K562 (cell line): ENCODE measurements around the gene CTIF. TPM values are rescaled to one million over a fixed set of nuclear protein-coding genes. Genes with fewer than 3 reads are reported as not detected.

ENCODE experiments used
- ATAC-seq: fragments of 200-7000 bp; cut with Tn5 transposase; 3 replicates; pipeline ENCODE4 v1.9.1; 2020; ENCODE audit warnings: moderate library complexity
- BruUV-seq: library from RNA; stranded (reverse); fragments of 400-500 nt; replicated peaks from 2 replicates; lab custom pipeline; 2021; lab: Mats Ljungman, UMichigan
- CTCF ChIA-PET: fragments of 300-600 bp; formaldehyde crosslinking; extraction: SDS; loops from one replicate; lab custom pipeline; 2021; ENCODE audit warnings: low intra/inter-chr PET ratio; lab: Yijun Ruan, JAX
- POLR2A ChIA-PET: fragments of 300-600, 350-650 bp; sonication (Branson Sonifier 250); formaldehyde crosslinking; extraction: SDS; loops from one replicate; lab custom pipeline; 2021; ENCODE audit warnings: antibody characterized with exemption, inconsistent platforms; lab: Yijun Ruan, JAX
- DNase-seq, 4 experiments: peaks; one replicate each; pipeline versions ENCODE4 v3.0.0 to v3.0.0-alpha.2; 2011 to 2018; ENCODE audit warnings: low spot score in 3 of 4, mixed read lengths in 3 of 4; ENCODE audit errors: extremely low read depth in 1 of 4
- FAIRE-seq: peaks from 2 replicates; lab custom pipeline; 2011; peaks lifted over from hg19 to GRCh38; lab: Jason Lieb, UNC
- H2AFZ ChIP-seq: 2 replicates; pipeline ENCODE4 v1.6.0; 2011; ENCODE audit warnings: low read depth, low read length, control low read depth, inconsistent platforms
- H3K27ac ChIP-seq: fragments of 200-600 bp; 3 replicates; pipeline ENCODE4 v1.8.0; 2011; ENCODE audit warnings: low read depth, mild to moderate bottlenecking, control low read depth, inconsistent platforms, low read length, moderate library complexity, mixed read lengths; ENCODE audit errors: extremely low read depth
- H3K27me3 ChIP-seq, 2 experiments: fragments of 300-600 bp in 1 of 2; 2 replicates in 1 of 2; 3 replicates in 1 of 2; pipeline versions ENCODE4 v1.6.0 to v1.8.0; 2011; ENCODE audit warnings: inconsistent platforms in 2 of 2, low read length in 2 of 2, mild to moderate bottlenecking in 1 of 2, mixed read lengths in 1 of 2, moderate library complexity in 1 of 2; ENCODE audit not compliant: control insufficient read depth in 2 of 2, insufficient read depth in 2 of 2
- H3K36me3 ChIP-seq: fragments of 300-600 bp; 3 replicates; pipeline ENCODE4 v1.8.0; 2011; ENCODE audit warnings: mild to moderate bottlenecking, low read length, inconsistent platforms; ENCODE audit not compliant: control insufficient read depth, insufficient read depth
- H3K4me1 ChIP-seq, 2 experiments: fragments of 200-600 bp in 1 of 2; replicated peaks in 1 of 2; 2 replicates in 1 of 2; 3 replicates in 1 of 2; pipeline versions ENCODE4 v1.5.1 to v1.8.0; 2011; ENCODE audit warnings: inconsistent platforms in 2 of 2, low read length in 2 of 2, mild to moderate bottlenecking in 1 of 2, mixed read lengths in 1 of 2, moderate library complexity in 1 of 2; ENCODE audit not compliant: control insufficient read depth in 2 of 2, insufficient read depth in 2 of 2
- H3K4me2 ChIP-seq: 2 replicates; pipeline ENCODE4 v1.6.1; 2011; ENCODE audit warnings: low read length, control low read depth, inconsistent platforms, mixed read lengths; ENCODE audit not compliant: insufficient read depth
- H3K4me3 ChIP-seq: fragments of 200-600 bp; sonication (generic), shearing (Covaris generic); 2 replicates; pipeline ENCODE4 v1.5.1; 2016; ENCODE audit warnings: control low read depth, inconsistent platforms
- H3K79me2 ChIP-seq: fragments of 200-600 bp; 3 replicates; pipeline ENCODE4 v1.8.0; 2011; ENCODE audit warnings: low read length, inconsistent platforms; ENCODE audit not compliant: control insufficient read depth, insufficient read depth
- H3K9ac ChIP-seq, 2 experiments: 2 replicates each; pipeline versions ENCODE4 v1.6.0 to v1.6.1; 2011; ENCODE audit warnings: low read depth in 2 of 2, low read length in 2 of 2, control low read depth in 1 of 2, inconsistent platforms in 1 of 2, mild to moderate bottlenecking in 1 of 2, mixed read lengths in 1 of 2; ENCODE audit not compliant: insufficient read depth in 1 of 2
- H3K9me1 ChIP-seq: one replicate; pipeline ENCODE4 v1.6.0; 2011; ENCODE audit warnings: inconsistent platforms, mild to moderate bottlenecking, low read length, moderate library complexity; ENCODE audit not compliant: control insufficient read depth, insufficient read depth
- H3K9me3 ChIP-seq: replicated peaks from 2 replicates; pipeline ENCODE4 v1.5.1; 2011; ENCODE audit warnings: low read depth, low read length, inconsistent platforms; ENCODE audit not compliant: control insufficient read depth, insufficient read depth
- H4K20me1 ChIP-seq: replicated peaks from 2 replicates; pipeline ENCODE4 v1.6.1; 2011; ENCODE audit warnings: low read length, inconsistent platforms, mixed read lengths; ENCODE audit not compliant: control insufficient read depth, insufficient read depth
- CHD4 ChIP-seq: fragments of 200-600 bp; sonication (generic); IDR thresholded peaks from 3 replicates; pipeline ENCODE4 v1.6.1; 2012; ENCODE audit warnings: low read depth, mild to moderate bottlenecking, mixed read lengths, low read length, inconsistent platforms; ENCODE audit not compliant: insufficient read depth, insufficient replicate concordance, poor library complexity, severe bottlenecking
- MTA2 ChIP-seq: fragments of 450-650 bp; IDR thresholded peaks from 2 replicates; pipeline ENCODE4 v1.6.1; 2016; ENCODE audit warnings: low read depth
- NFE2 ChIP-seq: IDR thresholded peaks from 2 replicates; pipeline ENCODE4 v1.6.1; 2014; ENCODE audit warnings: antibody characterized with exemption, low read depth
- NR2C2 ChIP-seq, 2 experiments: fragments of 200-800 bp in 1 of 2; sonication (Bioruptor generic) in 1 of 2; sonication (generic) in 1 of 2; formaldehyde crosslinking in 1 of 2; IDR thresholded peaks; 2 replicates each; pipeline versions ENCODE4 v1.6.1 to v1.8.0; 2016 to 2022; ENCODE audit warnings: mild to moderate bottlenecking in 1 of 2, missing compliant biosample characterization in 1 of 2, missing genetic modification characterization in 1 of 2, missing genetic modification reagents in 1 of 2
- RFX7 ChIP-seq: fragments of 250-450 bp; sonication (Bioruptor Pico); IDR thresholded peaks from 2 replicates; pipeline ENCODE4 v1.5.1; 2021; ENCODE audit warnings: mild to moderate bottlenecking
- TAF9B ChIP-seq: fragments of 450-650 bp; IDR thresholded peaks from 2 replicates; pipeline ENCODE4 v1.6.1; 2018; ENCODE audit warnings: mild to moderate bottlenecking; ENCODE audit not compliant: partially characterized antibody
- TCF7L2 ChIP-seq: fragments of 150-350 bp; IDR thresholded peaks from 2 replicates; pipeline ENCODE4 v1.6.1; 2016; ENCODE audit warnings: low read depth, mild to moderate bottlenecking, low read length, moderate library complexity
- ZFX ChIP-seq: sonication (generic); formaldehyde crosslinking; IDR thresholded peaks from 2 replicates; pipeline ENCODE4 v1.8.0; 2022; ENCODE audit warnings: mild to moderate bottlenecking, missing genetic modification reagents, moderate library complexity
- ZNF184 ChIP-seq: sonication (generic); formaldehyde crosslinking; IDR thresholded peaks from 2 replicates; pipeline ENCODE4 v1.5.0; 2020; ENCODE audit warnings: missing genetic modification reagents
- ZNF347 ChIP-seq: fragments of 450-650 bp; formaldehyde crosslinking; IDR thresholded peaks from 2 replicates; pipeline ENCODE4 v1.4.0; 2020; ENCODE audit warnings: low read depth, mild to moderate bottlenecking, moderate library complexity
- ZNF586 ChIP-seq: fragments of 450-650 bp; formaldehyde crosslinking; conservative IDR thresholded peaks from 2 replicates; pipeline ENCODE4 v1.4.0; 2020; ENCODE audit warnings: mild to moderate bottlenecking, moderate library complexity
- ZNF717 ChIP-seq: fragments of 250-450 bp; sonication (Bioruptor Pico); IDR thresholded peaks from 2 replicates; pipeline ENCODE4 v1.5.0; 2021
- WGBS: fragments of 100-300 bp; shearing (Covaris generic); methylation state at CpG from one replicate; pipeline ENCODE4 v1.1.6; 2016; ENCODE audit warnings: low coverage, mixed read lengths; ENCODE audit not compliant: insufficient coverage; ENCODE audit errors: missing lambda C conversion rate; 5-methylcytosine and 5-hydroxymethylcytosine counted together
- in situ Hi-C: fragments of 300-500 bp; cut with MboI; formaldehyde crosslinking; loops from 4 replicates; pipeline ENCODE4 v1.15.0; 2018; ENCODE audit warnings: inconsistent platforms, mixed read lengths
- intact Hi-C: fragments of 100-400 bp; cut with micrococcal nuclease; formaldehyde crosslinking; loops from 2 replicates; pipeline ENCODE4 v1.14.2; 2022
- polyA plus RNA-seq, 8 experiments: library from polyadenylated mRNA; depleted of rRNA in 4 of 8; stranded (reverse) in 5 of 8; unstranded in 3 of 8; fragments of >200 nt; fragmentation: Nextera tagmentation in 2 of 8; fragmentation: Illumina TruSeq in 1 of 8; extraction: Ambion mirVana in 2 of 8; extraction: Trizol in 1 of 8; gene quantifications; 2 replicates each; pipeline versions ENCODE4 v1.2.1 to v1.2.3, GENCODE V29; 2011 to 2014; ENCODE audit warnings: inconsistent platforms in 1 of 8, missing spikeins in 1 of 8
- total RNA-seq, 7 experiments: library from RNA; depleted of rRNA in 6 of 7; stranded (reverse); fragments of >200 nt in 6 of 7; fragmentation: Illumina TruSeq in 2 of 7; extraction: Trizol in 2 of 7; gene quantifications; 2 replicates each; pipeline versions ENCODE4 v1.2.1 to v1.2.3, GENCODE V29; 2011 to 2021; ENCODE audit warnings: low replicate concordance in 1 of 7
- TF ChIP-seq, protein P1 (sequence below): fragments of 450-650 bp; formaldehyde crosslinking; IDR thresholded peaks from 2 replicates; pipeline ENCODE4 v1.4.0; 2020; ENCODE audit warnings: mild to moderate bottlenecking
- TF ChIP-seq, protein P2 (sequence below): fragments of 450-650 bp; IDR thresholded peaks from 2 replicates; pipeline ENCODE4 v1.6.1; 2016; ENCODE audit warnings: low read depth, mild to moderate bottlenecking, moderate library complexity
- TF ChIP-seq, protein P3 (sequence below): sonication (generic); formaldehyde crosslinking; IDR thresholded peaks from 2 replicates; pipeline ENCODE4 v1.8.0; 2023; ENCODE audit warnings: mild to moderate bottlenecking, missing genetic modification reagents
- TF ChIP-seq, protein P4 (sequence below): sonication (generic); formaldehyde crosslinking; IDR thresholded peaks from 2 replicates; pipeline ENCODE4 v1.8.0; 2022; ENCODE audit warnings: mild to moderate bottlenecking, missing genetic modification reagents
- TF ChIP-seq, protein P5 (sequence below): fragments of 450-650 bp; IDR thresholded peaks from 2 replicates; pipeline ENCODE4 v1.7.0; 2016; ENCODE audit warnings: borderline replicate concordance

The CTIF gene
- total and polyA plus RNA-seq, 9 of the 15 experiments (the other 6 are each of a cell fraction or from before 2014, with no cell fraction given): 0.17 to 11.5 (median 2.2) TPM

DNA sequence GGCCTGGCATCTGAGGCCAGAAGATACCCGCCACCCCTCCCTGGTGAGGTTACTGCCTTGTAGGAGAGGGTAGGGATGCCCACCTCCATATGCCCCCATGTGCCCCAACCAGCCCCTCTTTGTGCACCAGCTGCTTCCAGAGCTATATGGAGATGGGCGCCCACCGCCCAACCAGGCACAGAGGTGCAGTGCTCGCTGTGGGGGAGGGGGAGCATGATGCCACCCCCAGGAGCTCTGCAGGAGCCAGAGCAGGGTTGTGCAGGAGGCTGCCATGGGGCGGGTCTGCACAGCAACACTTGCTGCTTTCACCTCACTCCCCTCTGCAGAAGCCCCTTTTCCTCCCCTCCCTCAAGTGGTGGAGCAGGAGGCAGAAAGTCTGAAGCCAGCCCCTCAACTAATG lies 237.3 kb downstream of the CTIF start:
- Histone ChIP-seq H3K79me2 (no peaks in the 10 kb centered on the region), H3K4me3 (no peak overlapping the region), H3K27ac (no peak overlapping the region), H3K9ac (no peak overlapping the region), H2AFZ (no peak overlapping the region), H3K9me3 (no peaks in the 10 kb centered on the region), H3K4me1 (peaks cover 10 to 26% of the 10 kb centered on the region in 2 experiments), H3K4me2 (no peak overlapping the region), H3K27me3 (no peaks in the 10 kb centered on the region), H3K9me1 (no peaks in the 10 kb centered on the region), H4K20me1 (peaks cover 27% of the 10 kb centered on the region), H3K36me3 (no peaks in the 10 kb centered on the region)
- no CpG with 5 or more reads among the region's 5 CpGs for WGBS
- FAIRE-seq (no peak), ATAC-seq (no peak), DNase-seq (no peak)
- BruUV-seq: no TSS peak
- in situ Hi-C loops: loop anchor here (10.0 kb wide), 1 partner anchor 91 kb away; no protein-coding TSS in a partner anchor
- CTCF ChIA-PET: no interaction called here
- POLR2A ChIA-PET: no interaction called here
- intact Hi-C loops: no loop called here
- TF ChIP-seq, protein P1, sequence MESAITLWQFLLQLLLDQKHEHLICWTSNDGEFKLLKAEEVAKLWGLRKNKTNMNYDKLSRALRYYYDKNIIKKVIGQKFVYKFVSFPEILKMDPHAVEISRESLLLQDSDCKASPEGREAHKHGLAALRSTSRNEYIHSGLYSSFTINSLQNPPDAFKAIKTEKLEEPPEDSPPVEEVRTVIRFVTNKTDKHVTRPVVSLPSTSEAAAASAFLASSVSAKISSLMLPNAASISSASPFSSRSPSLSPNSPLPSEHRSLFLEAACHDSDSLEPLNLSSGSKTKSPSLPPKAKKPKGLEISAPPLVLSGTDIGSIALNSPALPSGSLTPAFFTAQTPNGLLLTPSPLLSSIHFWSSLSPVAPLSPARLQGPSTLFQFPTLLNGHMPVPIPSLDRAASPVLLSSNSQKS (CRISPR knock-in tag): no peak
- TF ChIP-seq, protein P2, sequence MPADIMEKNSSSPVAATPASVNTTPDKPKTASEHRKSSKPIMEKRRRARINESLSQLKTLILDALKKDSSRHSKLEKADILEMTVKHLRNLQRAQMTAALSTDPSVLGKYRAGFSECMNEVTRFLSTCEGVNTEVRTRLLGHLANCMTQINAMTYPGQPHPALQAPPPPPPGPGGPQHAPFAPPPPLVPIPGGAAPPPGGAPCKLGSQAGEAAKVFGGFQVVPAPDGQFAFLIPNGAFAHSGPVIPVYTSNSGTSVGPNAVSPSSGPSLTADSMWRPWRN: no peak
- TF ChIP-seq CHD4 (no peak), ZFX (CRISPR knock-in tag) (no peak), NFE2 (no peak), TAF9B (no peak), ZNF717 (CRISPR knock-in tag) (no peak), MTA2 (no peak), ZNF347 (CRISPR knock-in tag) (no peak), NR2C2 (CRISPR knock-in tag; IDR thresholded peaks at IDR 0.05) (no peak), NR2C2 (tag; IDR thresholded peaks at IDR 0.05) (no peak), RFX7 (CRISPR knock-in tag) (no peak), ZNF586 (CRISPR knock-in tag) (no peak), ZNF184 (no peak), TCF7L2 (no peak)
- TF ChIP-seq, protein P3, sequence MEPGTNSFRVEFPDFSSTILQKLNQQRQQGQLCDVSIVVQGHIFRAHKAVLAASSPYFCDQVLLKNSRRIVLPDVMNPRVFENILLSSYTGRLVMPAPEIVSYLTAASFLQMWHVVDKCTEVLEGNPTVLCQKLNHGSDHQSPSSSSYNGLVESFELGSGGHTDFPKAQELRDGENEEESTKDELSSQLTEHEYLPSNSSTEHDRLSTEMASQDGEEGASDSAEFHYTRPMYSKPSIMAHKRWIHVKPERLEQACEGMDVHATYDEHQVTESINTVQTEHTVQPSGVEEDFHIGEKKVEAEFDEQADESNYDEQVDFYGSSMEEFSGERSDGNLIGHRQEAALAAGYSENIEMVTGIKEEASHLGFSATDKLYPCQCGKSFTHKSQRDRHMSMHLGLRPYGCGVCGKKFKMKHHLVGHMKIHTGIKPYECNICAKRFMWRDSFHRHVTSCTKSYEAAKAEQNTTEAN: no peak
- TF ChIP-seq, protein P4, sequence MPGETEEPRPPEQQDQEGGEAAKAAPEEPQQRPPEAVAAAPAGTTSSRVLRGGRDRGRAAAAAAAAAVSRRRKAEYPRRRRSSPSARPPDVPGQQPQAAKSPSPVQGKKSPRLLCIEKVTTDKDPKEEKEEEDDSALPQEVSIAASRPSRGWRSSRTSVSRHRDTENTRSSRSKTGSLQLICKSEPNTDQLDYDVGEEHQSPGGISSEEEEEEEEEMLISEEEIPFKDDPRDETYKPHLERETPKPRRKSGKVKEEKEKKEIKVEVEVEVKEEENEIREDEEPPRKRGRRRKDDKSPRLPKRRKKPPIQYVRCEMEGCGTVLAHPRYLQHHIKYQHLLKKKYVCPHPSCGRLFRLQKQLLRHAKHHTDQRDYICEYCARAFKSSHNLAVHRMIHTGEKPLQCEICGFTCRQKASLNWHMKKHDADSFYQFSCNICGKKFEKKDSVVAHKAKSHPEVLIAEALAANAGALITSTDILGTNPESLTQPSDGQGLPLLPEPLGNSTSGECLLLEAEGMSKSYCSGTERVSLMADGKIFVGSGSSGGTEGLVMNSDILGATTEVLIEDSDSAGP (CRISPR knock-in tag): no peak
- TF ChIP-seq, protein P5, sequence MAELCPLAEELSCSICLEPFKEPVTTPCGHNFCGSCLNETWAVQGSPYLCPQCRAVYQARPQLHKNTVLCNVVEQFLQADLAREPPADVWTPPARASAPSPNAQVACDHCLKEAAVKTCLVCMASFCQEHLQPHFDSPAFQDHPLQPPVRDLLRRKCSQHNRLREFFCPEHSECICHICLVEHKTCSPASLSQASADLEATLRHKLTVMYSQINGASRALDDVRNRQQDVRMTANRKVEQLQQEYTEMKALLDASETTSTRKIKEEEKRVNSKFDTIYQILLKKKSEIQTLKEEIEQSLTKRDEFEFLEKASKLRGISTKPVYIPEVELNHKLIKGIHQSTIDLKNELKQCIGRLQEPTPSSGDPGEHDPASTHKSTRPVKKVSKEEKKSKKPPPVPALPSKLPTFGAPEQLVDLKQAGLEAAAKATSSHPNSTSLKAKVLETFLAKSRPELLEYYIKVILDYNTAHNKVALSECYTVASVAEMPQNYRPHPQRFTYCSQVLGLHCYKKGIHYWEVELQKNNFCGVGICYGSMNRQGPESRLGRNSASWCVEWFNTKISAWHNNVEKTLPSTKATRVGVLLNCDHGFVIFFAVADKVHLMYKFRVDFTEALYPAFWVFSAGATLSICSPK: no peak
